Esophagus squamous epithelium (tissue), 4 donors: ENCODE data around the gene C21orf58.

Experiments used
- CTCF ChIP-seq, 6 experiments: fragments of 450-650 bp in 4 of 6; fragments of 200-600 bp in 2 of 6; sonication (generic) in 2 of 6; IDR thresholded peaks; one replicate each; pipeline ENCODE4 v1.5.1; 2016 to 2019; ENCODE audit warnings: antibody characterized with exemption in 6 of 6, mild to moderate bottlenecking in 4 of 6, moderate library complexity in 4 of 6
- POLR2A ChIP-seq, 4 donors: fragments of 450-650 bp; IDR thresholded peaks; one replicate each; pipeline ENCODE4 v1.6.1; 2017; ENCODE audit warnings: antibody characterized with exemption in 4 of 4, mild to moderate bottlenecking in 4 of 4, moderate library complexity in 3 of 4

- TF ChIP-seq CTCF (IDR thresholded peaks at IDR 0.05), result no peak
- no peak for TF ChIP-seq POLR2A (IDR thresholded peaks at IDR 0.05)
Observed at GRCh38 chr21:46266946-46267345, 56.7 kb downstream of the C21orf58 start.
